HPDE6-E6E7 (cell line): Measurements from ENCODE around the gene PKNOX2.

Experiments used
- DNase-seq: peaks from one replicate; pipeline ENCODE4 v3.0.0; 2011; ENCODE audit warnings: missing footprints; ENCODE audit errors: extremely low spot score

The PKNOX2 gene

DNA sequence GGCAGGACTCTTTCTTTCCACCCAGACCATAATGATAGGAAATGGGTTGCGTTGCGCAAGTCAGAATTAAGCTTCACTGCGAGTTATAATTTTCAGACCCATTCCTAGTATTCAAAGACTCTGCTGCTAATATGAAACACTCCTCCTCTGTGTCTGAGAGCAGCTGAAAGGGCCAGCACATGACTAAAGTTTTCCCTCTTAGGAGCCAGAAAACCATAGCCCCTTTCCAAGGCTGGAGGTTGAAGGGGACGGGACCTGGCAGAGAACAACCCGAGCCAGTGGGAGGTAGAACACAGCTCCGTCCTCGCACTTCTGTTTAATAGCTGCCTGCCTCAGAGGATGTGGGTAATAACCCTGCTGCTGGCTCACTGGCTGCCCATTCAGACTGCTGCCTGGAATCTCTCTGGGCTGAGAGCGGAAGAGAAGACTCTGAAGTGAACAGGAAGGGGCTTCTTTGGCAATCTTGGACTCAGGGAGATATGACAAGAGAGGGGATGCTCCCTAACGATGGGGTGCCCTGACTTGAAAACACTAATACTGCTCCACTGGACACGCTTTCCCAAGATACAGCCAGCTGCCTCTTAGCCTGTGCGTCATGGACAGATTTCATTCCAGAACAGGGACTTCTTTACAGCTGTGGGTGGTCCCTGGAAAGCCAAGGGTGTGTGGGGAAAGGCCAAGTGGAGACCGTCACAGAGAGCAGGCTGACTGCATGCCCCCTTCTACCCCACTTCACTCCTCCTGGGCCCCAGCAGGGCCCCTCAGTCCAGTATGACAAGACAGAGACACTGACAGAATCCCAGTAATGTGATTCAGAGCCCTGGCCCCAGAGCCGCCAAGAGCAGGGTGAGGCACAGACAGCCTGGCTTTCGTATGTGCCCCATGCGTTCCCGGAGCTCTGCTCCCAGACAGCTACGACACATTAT, 174.6 kb downstream of the PKNOX2 start:
- DNase-seq: no peak

DNA sequence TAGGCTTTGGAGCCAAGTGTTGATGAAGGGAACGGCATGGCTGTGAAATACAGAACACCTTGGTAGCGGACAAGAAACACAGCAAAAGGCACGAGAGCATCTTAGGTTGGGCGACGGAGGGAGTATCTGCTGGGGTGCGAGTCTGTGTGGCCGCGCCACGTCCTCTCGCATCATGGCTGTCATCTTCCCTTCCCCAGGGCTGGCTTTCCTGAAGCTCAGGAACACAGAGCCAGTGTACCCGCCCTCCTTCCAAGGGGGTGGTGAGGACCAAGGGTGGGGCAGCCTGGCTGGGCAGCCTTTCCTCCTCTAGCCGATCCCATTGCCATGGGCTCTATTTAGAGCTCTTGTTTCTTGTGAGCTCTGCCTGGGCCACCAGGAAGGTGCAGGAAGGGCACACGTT, 177.1 kb downstream of the PKNOX2 start:
- no peak for DNase-seq

DNA sequence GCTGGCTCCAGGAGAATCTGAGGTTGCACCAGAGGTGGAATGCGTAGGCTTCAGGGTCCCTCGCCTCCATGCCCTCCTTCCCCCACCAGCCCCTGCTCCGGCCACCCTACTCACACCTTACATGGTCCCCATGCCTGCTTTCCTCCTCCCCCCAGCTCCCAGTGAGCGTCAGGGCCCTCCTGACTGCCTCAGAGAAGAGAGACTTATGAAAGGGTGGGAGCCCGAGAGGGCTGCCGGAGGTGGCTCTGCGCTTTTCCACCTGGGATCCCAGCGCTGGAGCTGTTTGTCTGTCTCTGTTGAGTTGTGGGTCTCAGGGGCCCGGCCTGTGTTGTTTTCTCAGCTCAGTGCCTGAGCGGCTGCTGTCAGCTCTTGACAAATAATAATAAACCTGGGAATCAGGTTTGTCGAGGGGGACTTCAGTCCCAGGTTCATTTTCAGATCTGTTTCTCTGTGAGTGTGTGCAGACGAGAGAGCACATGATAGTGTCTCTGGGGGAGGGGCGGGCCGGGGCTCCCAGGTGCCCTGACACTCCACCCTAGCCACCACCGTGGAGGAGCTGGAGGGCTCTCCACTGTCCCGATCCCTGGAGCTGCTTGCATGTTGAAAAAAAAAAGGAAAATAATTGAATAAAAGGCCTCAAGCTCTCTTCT, 177.9 kb downstream of the PKNOX2 start:
- no peak for DNase-seq

DNA sequence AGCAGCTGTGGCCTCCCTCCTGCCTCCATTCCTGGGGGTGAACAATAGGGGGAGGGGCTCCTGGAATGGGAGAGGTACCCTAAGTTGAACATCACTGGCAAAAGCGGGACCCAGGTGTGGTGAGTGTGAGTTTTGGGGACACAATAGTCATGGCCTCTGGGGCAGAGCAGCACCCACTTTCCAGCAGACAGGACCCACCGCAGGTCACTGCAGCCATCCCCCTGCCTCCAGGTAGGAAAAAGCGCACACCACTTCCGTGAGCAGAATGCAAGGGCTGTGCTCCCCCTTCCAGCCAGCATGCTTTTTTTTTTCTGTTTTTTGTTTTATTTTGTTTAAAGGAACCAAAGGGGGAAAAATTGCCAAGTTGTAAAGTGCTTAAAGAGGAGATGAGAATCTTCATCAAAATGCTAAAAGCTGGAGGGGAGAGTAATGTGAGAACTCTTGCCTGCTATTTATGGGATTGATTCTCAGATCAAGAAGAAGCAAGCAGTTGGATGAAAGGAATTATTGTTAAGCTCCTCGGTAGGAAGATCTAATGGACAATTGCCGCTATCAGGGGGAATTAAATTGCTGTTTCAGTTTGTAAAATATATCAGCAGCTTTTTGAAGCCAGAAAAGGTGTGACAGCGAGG, 178.7 kb downstream of the PKNOX2 start:
- DNase-seq: no peak

DNA sequence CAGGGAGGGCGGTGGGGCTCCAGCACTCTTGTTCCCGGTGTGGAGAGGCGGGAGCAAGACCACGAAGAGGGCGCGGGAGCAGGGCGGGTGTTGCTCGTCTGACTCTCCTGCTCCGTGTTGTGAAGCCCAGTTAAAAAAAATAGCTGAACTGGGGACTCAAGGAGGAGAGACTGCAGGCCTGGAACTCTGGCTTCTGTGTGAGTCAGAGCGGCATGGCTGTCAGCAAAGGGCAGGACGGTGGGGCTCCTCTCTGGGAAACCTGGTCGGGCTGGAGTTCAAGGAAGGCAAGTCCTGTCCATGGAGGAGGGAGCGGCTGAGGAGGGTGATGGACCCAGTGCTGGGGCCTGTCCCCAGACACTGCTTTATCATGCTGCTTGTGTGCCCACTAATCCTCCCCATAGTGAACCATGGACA, 179.2 kb downstream of the PKNOX2 start:
- DNase-seq: no peak

DNA sequence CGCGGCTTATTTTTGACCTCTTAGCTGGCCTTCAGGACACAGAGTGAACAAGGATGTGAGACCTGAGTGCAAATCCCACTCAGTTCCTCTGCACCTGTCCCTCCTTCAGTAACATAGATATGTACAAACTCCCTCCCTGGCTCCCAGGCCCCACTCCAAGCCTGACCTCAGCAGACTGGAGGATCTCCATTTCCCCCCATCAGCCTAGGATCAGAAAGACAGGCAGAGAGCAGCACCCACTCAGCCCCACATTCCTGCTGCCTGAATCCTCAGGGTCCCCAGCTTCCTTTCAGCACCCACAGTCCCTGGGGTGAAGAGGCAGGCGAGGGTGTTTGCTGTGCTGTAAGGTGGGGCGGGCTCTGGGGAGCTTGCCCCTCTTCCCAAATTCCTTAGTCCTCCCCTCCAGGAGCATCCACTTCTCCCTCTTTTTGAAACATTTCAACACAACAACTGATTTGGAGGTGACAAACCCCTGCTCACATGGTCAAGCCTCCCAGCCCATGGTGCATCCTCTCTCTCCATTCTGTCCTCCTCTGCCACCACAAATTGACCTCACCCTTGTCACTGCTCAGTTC, 180.4 kb downstream of the PKNOX2 start:
- DNase-seq: no peak

DNA sequence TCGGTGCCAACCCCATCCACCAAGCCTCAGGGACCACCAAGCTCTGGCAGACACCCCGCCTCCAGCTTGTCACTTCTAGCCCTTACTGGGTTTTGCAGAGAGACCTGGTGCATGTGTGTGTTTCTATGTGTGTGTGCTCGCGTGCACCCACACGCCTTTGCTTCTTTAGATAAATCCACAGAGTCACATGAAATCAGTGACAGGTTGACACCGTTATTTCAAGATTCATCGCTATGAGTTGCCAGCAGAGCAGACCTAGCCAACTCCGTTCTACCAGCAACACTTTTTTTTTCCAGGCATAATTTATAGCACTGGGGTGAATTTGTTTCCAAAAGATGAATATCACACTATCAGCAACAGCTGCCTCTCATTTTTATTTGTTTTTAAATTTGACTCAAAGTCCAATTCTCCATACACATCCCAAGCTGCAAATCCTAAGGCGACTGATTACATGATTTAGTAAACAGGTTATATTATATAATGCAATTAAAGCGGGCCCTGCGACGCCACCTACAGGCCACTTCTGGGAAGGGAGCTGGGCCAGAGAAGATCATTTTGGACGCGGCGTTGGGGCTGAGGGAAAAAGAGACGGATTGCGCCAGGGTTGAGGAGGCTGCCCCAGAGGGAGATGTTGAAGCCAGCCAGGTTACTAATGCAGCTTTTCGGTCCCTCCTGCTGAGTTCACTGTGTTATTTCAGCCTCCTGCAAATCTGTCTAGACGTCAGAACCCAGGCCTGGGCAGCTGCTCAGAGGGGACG, 181.0 kb downstream of the PKNOX2 start:
- DNase-seq: peak; percentile 59

DNA sequence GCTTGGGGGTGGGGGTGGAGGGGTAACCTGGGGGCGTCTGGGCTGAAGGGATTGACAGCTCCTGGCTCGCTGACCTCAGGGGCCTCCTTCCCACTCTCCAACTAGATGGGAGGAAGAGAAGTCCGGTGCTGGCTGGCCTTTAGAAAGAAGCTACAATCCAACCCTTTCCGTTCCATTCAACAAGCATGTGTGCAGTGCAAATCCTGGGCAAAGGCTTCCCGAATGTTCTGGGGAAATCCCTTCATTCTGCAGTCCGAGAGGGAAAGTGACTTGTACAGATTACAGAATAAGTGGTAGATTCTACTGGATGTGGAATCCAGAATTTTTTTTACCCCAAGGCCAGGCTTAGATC, 181.6 kb downstream of the PKNOX2 start:
- DNase-seq: no peak

DNA sequence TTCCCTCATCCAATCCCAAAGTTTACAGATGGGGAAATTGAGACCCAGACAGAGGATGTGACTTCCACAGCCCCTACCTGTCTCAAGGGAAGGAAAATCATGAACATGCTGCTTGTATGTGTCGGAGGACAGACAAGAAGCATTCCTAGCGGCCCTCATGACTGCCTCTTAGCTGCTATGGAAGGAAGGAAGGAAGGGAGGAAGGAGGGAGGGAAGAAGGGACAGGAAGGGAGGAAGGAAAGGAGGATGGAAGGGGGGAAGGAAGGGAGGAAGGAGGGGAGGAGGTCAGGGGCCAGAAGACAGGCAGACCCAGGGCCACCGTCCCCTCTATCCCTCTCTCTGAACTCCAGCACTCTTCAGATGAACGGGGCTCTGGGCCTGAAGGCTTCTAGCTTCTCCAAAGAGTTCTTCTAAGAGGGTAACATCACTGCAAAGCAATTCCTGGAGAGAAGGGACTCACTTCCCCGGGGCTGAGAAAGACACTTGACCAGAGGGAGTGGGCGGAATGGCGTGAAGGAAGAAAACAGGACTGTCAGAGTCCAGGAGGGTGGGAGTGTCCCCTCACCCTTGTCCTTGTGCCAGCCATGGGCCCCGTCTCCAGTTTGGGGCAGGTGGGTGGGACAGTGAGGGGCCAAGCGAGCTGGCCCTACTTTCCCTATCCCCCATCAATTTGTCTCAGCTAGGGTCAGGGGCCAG, 182.2 kb downstream of the PKNOX2 start:
- no peak for DNase-seq

DNA sequence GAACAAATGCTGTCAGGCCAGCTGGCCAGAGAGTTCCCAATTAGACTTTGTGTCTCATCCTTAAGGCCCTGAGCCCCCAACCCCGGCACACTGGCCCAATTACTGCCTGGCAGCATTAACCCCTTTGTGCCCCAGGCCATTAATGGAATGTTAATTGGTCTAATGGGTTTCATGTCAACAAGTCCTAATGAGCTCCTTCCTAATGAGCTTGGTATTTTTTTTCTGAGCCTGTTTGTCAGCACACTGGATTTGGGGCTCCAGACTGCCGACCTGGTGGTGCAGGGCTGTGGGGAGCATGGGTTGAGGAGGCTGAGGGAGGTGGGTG, 182.7 kb downstream of the PKNOX2 start:
- DNase-seq: no peak

DNA sequence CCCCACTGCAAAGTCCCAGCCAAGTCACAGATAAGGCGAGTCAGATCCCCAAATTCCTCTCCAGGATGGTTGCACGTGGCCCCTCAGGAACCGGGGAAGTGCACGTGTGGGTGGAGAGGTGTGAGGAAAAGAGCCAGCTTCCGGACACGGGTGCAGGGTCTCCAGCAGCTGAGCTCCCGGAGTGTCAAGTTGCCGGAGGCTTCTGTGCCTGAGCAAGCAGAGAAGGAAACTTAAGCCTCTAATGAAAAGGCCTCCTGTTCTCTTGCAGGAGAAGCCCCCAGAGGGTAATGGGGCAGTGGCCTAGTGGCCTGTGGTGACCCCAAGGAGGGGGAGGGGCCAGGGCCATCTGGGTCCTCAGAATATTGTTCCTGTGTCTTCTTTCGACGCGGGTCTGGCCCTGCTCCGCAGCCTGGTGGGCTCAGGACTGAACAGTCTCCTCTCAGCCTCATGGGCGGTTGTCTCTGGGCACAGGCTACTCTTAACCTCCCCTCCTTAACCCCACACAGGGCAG, 183.6 kb downstream of the PKNOX2 start:
- no peak for DNase-seq

DNA sequence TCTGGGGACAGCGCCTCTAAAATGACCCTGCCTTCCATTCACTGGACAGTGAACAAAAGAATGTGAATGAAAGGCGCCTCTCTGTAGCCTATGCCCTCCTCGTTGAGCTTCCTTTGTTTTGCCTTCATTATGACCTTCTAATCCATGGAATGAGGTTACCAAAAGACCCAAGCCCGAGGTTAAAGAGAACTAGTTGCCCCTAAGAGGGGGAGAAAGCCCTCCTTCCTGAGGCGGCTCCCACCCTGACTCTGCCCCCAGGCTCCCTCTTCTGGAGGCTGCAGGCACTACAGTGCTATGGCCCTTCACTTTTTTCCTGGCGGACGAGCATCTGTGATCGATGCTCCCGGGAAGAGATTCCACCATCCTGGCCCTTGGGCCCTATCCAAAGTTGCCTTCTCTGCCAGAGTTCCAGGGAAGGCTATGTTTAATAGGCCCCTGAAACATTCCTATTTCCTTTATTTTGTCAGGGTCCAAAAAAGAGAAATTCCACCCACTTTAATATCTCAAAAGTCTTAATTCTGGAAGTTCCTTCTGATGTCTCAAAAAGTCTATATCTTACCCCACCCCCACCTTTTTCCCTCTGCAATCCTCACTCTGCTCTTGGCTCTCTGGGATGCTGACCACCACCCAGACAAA, 184.2 kb downstream of the PKNOX2 start:
- peak; percentile 40 for DNase-seq

DNA sequence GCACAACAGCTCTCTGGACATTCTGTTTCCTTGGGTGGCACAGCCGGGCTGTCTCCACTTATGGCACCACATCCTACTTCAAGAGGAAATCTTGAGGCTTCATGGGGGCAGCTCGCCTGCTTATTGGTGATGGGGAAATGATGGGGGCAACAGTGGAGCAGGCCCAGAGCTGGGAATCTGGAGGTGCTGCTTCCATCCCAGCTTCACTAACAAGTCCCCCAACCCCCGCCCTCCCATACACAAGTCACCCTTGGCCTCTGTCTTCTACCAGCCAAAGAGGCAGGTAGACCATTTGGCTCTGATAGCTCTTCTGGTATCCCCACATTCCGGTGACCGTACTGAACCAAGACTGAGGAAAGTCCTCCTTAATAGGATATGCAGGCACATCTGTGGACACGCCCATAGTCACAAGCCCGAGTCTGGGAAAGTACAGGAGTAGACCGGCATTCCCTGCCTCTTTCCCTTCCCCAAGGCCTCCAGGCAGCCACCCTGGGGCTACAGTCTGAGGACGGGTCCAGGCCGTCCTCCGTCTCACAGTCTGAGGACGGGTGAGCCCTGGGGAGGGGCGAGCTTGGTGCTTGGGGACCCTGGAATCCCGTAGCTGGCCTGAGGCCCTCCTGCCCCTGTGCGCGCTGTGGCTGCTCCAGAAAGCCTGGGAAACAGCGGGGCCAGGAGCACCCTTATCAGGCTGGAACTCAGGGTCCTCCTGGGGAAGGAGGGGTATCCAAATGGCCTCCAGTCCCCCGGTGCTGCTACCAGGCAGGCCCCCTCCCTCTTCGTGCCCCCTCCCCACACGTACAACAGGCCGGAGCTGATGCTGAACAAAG, 185.9 kb downstream of the PKNOX2 start:
- no peak for DNase-seq

DNA sequence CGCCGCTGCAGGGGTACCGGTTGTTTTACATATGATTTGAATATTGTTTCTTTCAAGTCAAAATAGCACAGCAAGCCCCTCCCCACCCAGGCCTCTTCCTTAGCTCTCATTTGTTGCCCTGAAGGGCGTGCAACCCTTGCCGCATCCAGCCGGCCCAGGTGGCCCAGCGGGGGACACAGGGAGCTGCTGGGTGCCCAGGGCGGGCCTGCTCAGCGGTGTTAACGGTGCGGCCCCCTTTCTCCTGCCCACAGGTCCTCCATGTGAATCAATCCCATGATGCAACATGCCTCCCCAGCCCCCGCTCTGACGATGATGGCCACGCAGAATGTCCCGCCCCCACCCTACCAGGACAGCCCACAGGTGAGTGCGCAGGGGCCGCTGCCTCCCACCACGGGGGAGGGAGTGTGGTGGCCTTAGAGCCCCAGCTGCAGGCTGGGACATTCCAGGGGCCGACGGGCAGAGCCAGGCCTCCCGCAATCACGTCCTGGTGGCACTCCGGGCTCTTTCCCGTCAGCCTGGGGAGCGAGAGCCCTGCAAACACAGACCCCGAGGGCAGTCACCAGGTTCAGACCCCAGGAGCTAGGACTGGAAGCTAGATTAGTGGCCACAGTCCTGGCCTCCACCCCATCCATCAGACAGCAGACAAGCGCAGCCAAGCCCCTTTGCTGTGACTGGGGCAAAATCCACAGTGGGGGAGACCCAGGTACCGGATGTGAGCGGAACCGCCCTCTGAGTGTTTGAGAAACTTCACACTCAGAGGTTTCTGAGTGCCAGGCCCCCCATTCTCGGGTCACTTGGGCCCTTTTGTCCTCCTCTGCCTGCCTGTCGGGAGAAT, 186.7 kb downstream of the PKNOX2 start:
- no peak for DNase-seq

DNA sequence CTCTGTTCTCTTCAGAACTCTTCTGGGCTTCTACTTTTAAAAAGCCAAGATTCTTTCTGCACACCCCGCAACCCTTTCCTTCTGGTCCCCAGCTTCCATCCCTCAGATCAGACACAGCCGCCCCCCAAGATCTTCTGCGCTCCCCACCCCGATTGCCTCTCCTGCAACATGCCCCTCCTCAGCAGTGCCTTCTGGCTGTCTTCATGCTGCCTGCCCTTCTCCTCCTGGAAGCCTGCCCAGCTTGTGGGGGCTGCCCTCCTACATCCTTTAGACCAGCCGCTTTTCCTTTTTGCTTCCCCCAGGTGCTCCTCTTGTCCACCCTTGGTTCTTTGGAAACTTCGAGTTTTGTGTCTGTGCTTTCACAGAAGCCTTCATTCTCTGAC, 187.3 kb downstream of the PKNOX2 start:
- no peak for DNase-seq

DNA sequence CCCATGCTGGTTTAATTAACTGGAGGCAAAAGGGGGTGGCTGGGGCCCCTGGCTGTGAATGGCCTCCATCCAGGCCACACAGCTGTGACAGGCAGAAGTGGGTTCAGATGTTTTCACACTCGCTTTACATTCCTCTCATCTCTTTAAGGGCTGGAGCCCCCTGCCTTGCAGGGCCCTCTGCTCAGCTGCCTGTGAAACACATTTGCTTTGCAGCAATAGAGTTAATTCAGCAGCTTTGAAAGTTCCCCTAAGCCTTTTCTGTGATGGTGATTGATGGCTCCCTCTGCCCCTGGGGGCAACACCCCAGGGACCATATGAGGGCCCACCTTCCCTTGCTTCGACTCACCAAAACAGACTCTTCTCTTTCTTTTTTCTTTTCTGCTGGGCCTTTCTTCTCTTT, 192.2 kb downstream of the PKNOX2 start:
- DNase-seq: no peak

DNA sequence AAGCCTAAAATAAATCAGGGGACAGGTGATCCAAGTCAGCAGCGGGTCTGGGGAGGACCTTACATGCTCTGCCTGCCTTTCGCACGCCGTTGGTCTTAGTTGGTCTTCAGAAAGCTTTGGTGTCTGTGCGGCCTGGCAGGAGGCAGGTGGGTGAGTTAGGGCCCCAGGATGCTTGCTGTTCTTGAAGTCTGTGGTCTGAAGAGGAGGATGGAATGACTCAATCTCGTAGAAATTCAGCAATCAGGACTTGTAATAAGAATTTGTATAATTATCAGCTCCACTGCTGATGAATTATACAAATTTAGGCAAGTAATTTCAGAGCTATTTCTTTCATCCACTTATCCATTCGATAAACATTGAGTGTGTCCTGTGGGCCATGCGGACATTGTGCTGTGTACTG, 193.0 kb downstream of the PKNOX2 start:
- DNase-seq: no peak

DNA sequence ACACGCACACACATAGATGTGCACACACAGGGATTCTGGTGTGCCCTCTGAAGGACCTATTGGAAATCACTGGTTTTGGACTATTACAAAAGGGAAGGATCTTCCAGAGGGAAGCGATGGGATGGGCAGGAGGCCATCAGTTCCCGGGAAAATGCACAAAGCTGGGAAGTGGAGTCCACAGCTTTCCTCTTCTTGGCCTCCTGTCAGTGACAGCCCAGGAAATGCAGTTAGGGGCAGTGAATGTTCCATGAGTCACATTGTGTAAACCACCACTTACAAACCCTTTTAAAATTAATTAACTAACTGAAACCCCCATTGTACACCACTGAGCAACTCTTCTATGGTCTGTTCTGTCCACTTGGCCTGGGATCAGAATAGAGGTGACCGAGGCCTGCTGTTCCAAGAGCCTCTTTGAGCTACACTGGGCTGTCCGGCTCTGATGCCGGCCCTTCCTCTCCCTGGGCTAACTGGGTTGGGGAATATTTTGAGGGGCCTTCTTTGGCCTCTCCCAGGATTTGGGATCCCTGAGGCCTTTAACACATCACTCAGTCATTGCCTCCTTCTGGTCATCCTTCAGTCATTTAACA, 193.8 kb downstream of the PKNOX2 start:
- DNase-seq: no peak
